Measurements from ENCODE around the gene MRPS24.

- TF ChIP-seq POLR2A (IDR thresholded peaks at IDR 0.05) (no peak), CTCF (IDR thresholded peaks at IDR 0.05) (no peak)
Measured at GRCh38 chr7:43891069-43891955, 22.0 kb upstream of the MRPS24 start.

Measured in lower leg skin (tissue), 3 donors.